ENCODE data around the gene CDHR2.

The CDHR2 gene

DNA sequence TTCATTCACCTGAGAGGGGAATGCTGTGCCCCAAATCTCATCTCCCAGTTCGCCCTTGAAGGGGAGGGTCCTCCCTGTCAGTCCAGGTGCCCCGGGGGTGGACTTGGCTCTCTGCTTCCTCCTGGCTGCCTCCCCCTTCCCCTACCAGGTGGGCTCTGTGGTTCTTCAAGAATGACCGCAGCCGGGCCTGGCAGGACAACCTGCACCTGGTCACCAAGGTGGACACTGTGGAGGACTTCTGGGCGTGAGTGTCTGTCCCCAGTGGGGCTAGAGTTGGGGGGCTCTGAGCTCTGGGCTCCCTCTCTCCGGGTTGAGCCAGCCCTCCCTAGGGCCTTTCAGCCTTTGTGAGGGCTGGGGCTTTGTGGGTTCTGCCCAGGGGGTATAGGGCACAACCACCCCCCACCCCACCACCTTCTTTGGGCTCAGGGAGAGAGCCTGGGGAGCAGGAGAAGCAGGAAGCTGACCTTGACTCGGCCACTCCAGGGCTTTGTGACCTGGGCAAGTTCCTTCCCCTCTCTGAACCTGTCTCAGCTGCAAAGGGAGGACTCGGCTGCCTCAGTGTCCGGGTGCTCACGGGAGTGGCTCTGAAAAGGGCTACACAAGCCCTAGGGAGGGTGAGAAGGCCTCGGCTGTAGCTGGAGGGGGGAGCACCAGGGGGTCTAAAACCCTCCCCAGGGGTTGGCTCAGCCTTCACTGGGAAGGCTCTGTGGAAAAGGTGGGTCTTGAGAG lies 94.5 kb downstream of the CDHR2 start:
- DNase-seq, result no peak

DNA sequence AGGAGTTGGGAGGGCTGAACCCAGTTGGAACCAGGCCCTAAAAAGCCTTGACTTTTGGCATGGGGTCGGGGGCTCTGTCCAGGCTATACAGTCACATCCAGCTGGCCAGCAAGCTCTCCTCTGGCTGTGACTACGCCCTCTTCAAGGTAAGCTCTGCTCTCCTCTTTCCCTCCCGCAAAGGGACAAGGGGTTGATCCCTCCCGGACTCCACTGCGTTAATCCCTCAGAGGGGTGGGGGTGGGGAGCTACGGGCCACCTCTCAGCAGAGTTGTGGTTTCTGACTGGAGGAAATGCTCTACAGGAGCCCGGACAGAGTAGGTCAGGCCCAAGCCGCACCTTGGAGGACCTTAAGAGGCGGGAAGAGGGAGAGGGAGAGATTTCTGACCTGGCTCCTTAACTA lies 95.2 kb downstream of the CDHR2 start:
- DNase-seq, result no peak

- DNase-seq, result no peak
Observed at GRCh38 chr5:176644878-176645670, 95.9 kb downstream of the CDHR2 start.

Measured in activated gamma-delta T cell treated with Interleukin-2 at 50 U/mL for 16 hours (primary cell).